Gastrocnemius medialis (tissue), 4 donors: Measurements from ENCODE around the gene CYSLTR2.

Experiments used
- POLR2A ChIP-seq, 2 donors: fragments of 450-650 bp; IDR thresholded peaks; one replicate each; pipeline ENCODE4 v1.6.1; 2017; ENCODE audit warnings: antibody characterized with exemption in 2 of 2, mild to moderate bottlenecking in 2 of 2, moderate library complexity in 2 of 2
- TF ChIP-seq, protein P1 (sequence below), 5 experiments: fragments of 450-650 bp in 3 of 5; fragments of 200-600 bp in 2 of 5; sonication (generic) in 2 of 5; IDR thresholded peaks in 4 of 5; conservative IDR thresholded peaks in 1 of 5; 1 replicate in 4 of 5; 2 replicates in 1 of 5; pipeline ENCODE4 v1.5.1; 2016 to 2019; ENCODE audit warnings: antibody characterized with exemption in 5 of 5, mild to moderate bottlenecking in 3 of 5, moderate library complexity in 3 of 5

DNA sequence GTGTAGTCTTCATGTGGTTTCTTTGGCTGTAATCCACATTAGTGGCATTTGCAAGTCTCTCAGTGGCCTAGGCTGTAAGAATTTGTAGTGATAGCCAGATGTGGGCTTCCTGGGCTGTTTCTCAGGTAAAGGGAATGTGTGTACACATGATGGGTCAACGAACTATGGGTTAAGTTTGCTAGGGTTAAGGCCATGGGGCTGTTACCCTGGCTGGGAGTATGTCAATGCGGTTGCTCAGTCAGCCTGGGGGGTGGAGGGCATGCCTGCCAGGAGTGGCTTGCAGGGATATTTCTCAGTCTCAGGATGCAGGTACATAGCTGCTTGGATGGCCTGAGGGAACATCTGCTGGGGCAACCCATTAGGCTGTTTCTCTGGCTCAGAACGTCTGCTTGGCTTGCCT, 13.4 kb downstream of the CYSLTR2 start:
- TF ChIP-seq, protein P1, sequence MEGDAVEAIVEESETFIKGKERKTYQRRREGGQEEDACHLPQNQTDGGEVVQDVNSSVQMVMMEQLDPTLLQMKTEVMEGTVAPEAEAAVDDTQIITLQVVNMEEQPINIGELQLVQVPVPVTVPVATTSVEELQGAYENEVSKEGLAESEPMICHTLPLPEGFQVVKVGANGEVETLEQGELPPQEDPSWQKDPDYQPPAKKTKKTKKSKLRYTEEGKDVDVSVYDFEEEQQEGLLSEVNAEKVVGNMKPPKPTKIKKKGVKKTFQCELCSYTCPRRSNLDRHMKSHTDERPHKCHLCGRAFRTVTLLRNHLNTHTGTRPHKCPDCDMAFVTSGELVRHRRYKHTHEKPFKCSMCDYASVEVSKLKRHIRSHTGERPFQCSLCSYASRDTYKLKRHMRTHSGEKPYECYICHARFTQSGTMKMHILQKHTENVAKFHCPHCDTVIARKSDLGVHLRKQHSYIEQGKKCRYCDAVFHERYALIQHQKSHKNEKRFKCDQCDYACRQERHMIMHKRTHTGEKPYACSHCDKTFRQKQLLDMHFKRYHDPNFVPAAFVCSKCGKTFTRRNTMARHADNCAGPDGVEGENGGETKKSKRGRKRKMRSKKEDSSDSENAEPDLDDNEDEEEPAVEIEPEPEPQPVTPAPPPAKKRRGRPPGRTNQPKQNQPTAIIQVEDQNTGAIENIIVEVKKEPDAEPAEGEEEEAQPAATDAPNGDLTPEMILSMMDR (IDR thresholded peaks at IDR 0.05 in 4 of 5, conservative IDR thresholded peaks at IDR 0.05 in 1 of 5), result no peak
- no peak for TF ChIP-seq POLR2A (IDR thresholded peaks at IDR 0.05)
